K562 treated with DMSO at 1 percent for 4 hours (cell line): ENCODE results near the gene ST8SIA2. TPM values are rescaled to one million over a fixed set of nuclear protein-coding genes. Genes with fewer than 3 reads are reported as not detected.

Experiments
- total RNA-seq: library from RNA; unstranded; fragments of 300-600 nt; gene quantifications from 2 replicates; pipeline ENCODE4 v1.2.3, GENCODE V29; 2022; ENCODE audit not compliant: insufficient read depth

The ST8SIA2 gene
- not detected in 2 replicates for total RNA-seq

GRCh38 chr15:92393071-92393979 lies at the start of gene ST8SIA2:
ST8SIA2 (plus strand) TSS chr15:92393881; CDS start chr15:92394065, 184 bp downstream.

